Mesodermal cell (in vitro differentiated cells): ENCODE data around the gene TMEM40.

Experiments
- H3K27ac ChIP-seq: 2 replicates; pipeline ENCODE4 v1.7.0; 2013; ENCODE audit warnings: mild to moderate bottlenecking, low read depth, low read length, moderate library complexity; ENCODE audit not compliant: severe bottlenecking
- H3K36me3 ChIP-seq: 2 replicates; pipeline ENCODE4 v1.7.1; 2013; ENCODE audit warnings: mild to moderate bottlenecking, low read length, moderate library complexity; ENCODE audit not compliant: control insufficient read depth, insufficient read depth
- H3K4me1 ChIP-seq: one replicate; pipeline ENCODE4 v1.7.1; 2013; ENCODE audit warnings: mild to moderate bottlenecking, low read length; ENCODE audit not compliant: insufficient read depth, control insufficient read depth, poor library complexity, severe bottlenecking
- H3K4me3 ChIP-seq: 2 replicates; pipeline ENCODE4 v1.7.0; 2013; ENCODE audit warnings: low read length, control low read depth, mild to moderate bottlenecking; ENCODE audit not compliant: insufficient read depth, poor library complexity, severe bottlenecking; ENCODE audit errors: extremely low read depth
- H3K9me3 ChIP-seq: 2 replicates; pipeline ENCODE4 v1.7.1; 2013; ENCODE audit warnings: mild to moderate bottlenecking, low read length, moderate library complexity; ENCODE audit not compliant: control insufficient read depth
- WGBS, 2 experiments: methylation state at CpG; one replicate each; pipeline ENCODE4 v1.1.5; 2013; ENCODE audit warnings: missing lambda C conversion rate in 2 of 2; ENCODE audit not compliant: insufficient coverage in 2 of 2; 5-methylcytosine and 5-hydroxymethylcytosine counted together

Gene TMEM40

GRCh38 chr3:12775226-12775625 is 16.2 kb upstream of the TMEM40 start:
- H3K9me3 ChIP-seq, result peaks cover 3% of the 10 kb centered on the region
- 80 to 100% methylated on average over 1 of the region's 1 CpG for WGBS, 2 experiments
- no peaks in the 10 kb centered on the region for H3K36me3 ChIP-seq
- H3K4me1 ChIP-seq, result no peaks in the 10 kb centered on the region
- no peak overlapping the region for H3K4me3 ChIP-seq
- H3K27ac ChIP-seq, result no peak overlapping the region

GRCh38 chr3:12774619-12775018 is 15.6 kb upstream of the TMEM40 start:
- no peaks in the 10 kb centered on the region for H3K4me1 ChIP-seq
- no peak overlapping the region for H3K4me3 ChIP-seq
- H3K27ac ChIP-seq, result no peak overlapping the region
- WGBS, 2 experiments, result 74 to 76% methylated on average over 4 of the region's 4 CpGs
- H3K36me3 ChIP-seq, result no peaks in the 10 kb centered on the region
- peaks cover 3% of the 10 kb centered on the region for H3K9me3 ChIP-seq

DNA sequence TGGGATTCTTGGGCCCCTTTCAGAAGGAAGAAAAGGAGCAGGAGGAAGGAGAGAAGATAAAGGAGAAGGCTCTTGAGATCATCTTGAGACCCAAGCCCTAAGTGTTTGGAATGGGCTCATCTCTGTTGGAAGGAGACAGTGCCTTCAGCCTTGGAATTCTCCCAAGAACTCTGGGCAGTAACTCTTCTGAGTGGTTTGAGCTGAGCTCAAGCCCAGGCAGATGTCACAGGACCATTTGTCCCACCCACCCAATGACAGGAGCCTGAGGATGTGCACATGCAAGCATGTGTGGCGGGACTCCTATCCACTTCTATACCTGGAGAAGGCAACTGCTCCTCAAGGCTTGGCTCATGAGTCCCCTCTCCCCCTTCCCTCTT is 14.6 kb upstream of the TMEM40 start:
- WGBS, 2 experiments, result 100% methylated on average over 1 of the region's 1 CpG
- Histone ChIP-seq H3K36me3 (no peaks in the 10 kb centered on the region), H3K27ac (no peak overlapping the region), H3K9me3 (peaks cover 3% of the 10 kb centered on the region), H3K4me3 (no peak overlapping the region), H3K4me1 (no peaks in the 10 kb centered on the region)

DNA sequence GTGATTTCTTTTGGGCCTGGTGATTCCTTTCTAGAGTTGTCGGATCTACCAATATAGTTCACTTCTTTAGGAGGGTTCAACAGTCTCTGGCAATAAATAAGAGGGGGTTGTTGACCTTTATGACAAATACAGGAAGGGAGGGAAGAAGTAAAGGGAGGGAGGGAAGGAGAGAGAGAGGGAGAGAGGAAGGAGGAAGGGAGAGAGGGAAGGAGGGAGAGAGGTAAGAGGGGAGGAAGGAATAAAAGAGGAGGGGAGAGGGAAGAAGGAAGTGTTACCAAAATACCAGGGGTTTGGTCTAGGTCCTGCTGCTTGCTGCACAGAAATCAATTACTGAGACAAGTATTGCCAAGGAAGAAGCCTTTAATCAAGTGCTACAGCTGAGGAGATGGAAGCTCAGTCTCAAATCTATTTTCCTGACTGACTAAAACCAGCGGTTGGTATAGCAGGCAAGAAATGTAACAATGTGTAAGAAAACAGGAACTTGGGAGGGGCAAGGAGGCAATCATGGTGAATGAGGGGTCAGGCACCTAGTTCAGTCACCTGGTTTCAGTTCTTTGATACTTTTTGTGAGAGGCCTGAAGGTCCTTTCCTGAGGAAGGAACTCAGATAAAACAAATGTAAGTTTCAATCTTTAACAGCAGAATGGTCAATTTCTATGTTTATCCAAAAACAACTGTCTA is 14.1 kb upstream of the TMEM40 start:
- Histone ChIP-seq H3K27ac (no peak overlapping the region), H3K4me1 (no peaks in the 10 kb centered on the region), H3K4me3 (no peak overlapping the region), H3K36me3 (no peaks in the 10 kb centered on the region), H3K9me3 (peaks cover 3% of the 10 kb centered on the region)
- 83% methylated on average over 1 of the region's 2 CpGs; no CpG with 5 or more reads in 1 of the 2 experiments for WGBS, 2 experiments

DNA sequence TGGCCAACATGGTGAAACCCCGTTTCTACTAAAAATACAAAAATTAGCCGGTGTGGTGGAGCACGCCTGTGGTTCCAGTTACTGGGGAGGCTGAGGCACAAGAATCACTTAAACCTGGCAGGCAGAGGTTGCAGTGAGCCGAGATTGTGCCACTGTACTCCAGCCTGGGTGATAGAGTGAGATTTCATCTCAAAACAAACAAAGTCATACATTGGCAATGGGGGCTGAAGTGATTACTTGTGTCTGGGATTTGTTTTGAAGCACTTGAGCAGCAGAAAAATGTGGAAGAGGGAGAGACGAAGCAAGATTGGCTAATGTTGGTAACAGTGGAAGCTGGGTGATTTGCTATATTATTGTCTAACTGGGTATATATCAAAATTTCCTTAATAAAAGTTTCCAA is 13.4 kb upstream of the TMEM40 start:
- no peak overlapping the region for H3K4me3 ChIP-seq
- H3K4me1 ChIP-seq, result no peaks in the 10 kb centered on the region
- peaks cover 3% of the 10 kb centered on the region for H3K9me3 ChIP-seq
- WGBS, 2 experiments, result 78 to 87% methylated on average over 4 to 5 of the region's 5 CpGs
- no peaks in the 10 kb centered on the region for H3K36me3 ChIP-seq
- no peak overlapping the region for H3K27ac ChIP-seq

GRCh38 chr3:12771236-12771635 is 12.2 kb upstream of the TMEM40 start:
- H3K9me3 ChIP-seq, result peaks cover 3% of the 10 kb centered on the region
- no peak overlapping the region for H3K27ac ChIP-seq
- WGBS, 2 experiments, result 88 to 89% methylated on average over 7 to 9 of the region's 9 CpGs
- H3K4me1 ChIP-seq, result no peaks in the 10 kb centered on the region
- no peaks in the 10 kb centered on the region for H3K36me3 ChIP-seq
- H3K4me3 ChIP-seq, result no peak overlapping the region

DNA sequence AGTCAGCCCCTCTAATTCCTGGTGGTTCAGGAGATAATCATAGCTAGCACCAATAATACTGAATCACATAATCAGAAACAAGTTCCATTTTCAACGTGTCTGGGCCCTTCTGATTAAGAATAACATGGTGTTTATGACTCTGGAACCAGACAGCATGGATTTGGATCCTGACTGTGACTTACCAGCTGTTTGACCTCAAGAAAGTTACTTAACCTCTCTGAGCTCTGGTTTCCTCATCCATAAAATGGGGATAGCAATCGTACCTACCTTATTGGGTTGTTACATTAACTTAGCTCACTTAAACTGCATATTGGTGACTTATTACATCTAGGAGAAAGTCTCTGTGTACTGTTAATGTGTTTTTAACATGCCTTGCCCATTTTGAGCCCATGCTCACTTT is 10.7 kb upstream of the TMEM40 start:
- Histone ChIP-seq H3K9me3 (no peaks in the 10 kb centered on the region), H3K36me3 (no peaks in the 10 kb centered on the region), H3K4me3 (no peak overlapping the region), H3K27ac (no peak overlapping the region), H3K4me1 (no peaks in the 10 kb centered on the region)
- WGBS, 2 experiments, result 83 to 100% methylated on average over 1 of the region's 2 CpGs

DNA sequence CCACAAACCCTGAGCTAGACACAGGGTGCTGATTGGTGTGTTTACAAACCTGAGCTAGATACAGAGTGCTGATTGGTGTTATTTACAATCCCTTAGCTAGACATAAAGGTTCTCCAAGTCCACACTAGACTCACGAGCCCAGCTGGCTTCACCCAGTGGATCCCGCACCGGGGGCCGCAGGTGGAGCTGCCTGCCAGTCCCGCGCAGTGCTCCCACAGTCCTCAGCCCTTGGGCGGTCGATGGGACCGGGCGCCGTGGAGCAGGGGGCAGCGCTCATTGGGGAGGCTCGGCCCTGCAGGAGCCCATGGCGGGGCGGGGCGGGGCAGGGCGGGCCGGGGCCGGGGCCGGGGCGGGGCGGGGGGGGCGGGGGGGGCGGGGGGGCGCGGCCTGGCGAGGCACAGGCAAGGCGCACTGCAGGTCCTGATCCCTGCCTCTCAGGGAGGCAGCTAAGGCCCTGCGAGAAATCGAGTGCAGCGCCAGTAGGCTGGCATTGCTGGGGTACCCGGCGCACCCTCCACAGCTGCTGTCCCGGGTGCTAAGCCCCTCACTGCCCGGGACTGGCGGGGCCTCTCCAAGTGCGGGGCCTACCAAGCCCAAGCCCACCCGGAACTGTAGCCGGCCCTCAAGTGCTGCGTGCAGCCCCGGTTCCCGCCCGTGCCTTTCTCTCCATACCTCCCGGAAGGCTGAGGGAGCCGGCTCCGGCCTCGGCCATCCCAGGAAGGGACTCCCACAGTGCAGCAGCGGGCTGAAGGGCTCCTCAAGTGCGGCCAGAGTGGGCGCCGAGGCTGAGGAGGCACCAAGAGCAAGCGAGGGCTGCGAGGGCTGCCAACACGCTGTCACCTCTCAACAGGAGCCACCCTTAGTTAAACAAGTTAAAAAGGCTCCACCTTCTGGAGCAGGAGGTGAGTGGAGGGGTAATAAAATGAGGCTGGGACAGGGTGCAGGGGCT is 9.8 kb upstream of the TMEM40 start:
- no peak overlapping the region for H3K27ac ChIP-seq
- H3K36me3 ChIP-seq, result no peaks in the 10 kb centered on the region
- H3K4me3 ChIP-seq, result no peak overlapping the region
- 85 to 90% methylated on average over 24 of the region's 54 CpGs for WGBS, 2 experiments
- no peaks in the 10 kb centered on the region for H3K4me1 ChIP-seq
- no peaks in the 10 kb centered on the region for H3K9me3 ChIP-seq

DNA sequence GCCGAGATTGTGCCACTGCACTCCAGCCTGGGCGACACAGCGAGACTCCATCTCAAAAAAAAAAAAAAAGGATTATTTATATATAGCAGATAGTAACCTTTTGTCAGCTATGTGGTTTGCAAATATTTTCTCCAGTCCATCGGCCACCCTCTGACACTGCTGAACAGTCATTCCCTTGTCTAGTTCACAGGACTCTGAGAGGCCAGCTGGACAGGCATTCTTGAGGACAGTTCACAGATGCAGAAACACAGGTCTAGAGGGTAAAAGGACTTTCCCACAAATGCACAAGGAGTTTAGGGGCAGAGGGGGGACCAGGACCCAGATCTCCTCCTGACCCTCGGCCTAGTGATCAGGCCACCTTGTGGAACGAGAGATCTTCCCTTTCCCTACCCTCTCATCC is 7.5 kb upstream of the TMEM40 start:
- Histone ChIP-seq H3K36me3 (no peaks in the 10 kb centered on the region), H3K9me3 (no peaks in the 10 kb centered on the region), H3K27ac (no peak overlapping the region), H3K4me1 (peaks cover 3% of the 10 kb centered on the region), H3K4me3 (no peak overlapping the region)
- WGBS, 2 experiments, result 83 to 100% methylated on average over 1 to 2 of the region's 6 CpGs

GRCh38 chr3:12764171-12764776 is 5.2 kb upstream of the TMEM40 start:
- 76 to 83% methylated on average over 5 of the region's 8 CpGs for WGBS, 2 experiments
- H3K4me3 ChIP-seq, result no peak overlapping the region
- H3K36me3 ChIP-seq, result no peaks in the 10 kb centered on the region
- no peaks in the 10 kb centered on the region for H3K9me3 ChIP-seq
- no peak overlapping the region for H3K27ac ChIP-seq
- H3K4me1 ChIP-seq, result peaks cover 12% of the 10 kb centered on the region
